ENCODE data around the gene STK11.

DNA sequence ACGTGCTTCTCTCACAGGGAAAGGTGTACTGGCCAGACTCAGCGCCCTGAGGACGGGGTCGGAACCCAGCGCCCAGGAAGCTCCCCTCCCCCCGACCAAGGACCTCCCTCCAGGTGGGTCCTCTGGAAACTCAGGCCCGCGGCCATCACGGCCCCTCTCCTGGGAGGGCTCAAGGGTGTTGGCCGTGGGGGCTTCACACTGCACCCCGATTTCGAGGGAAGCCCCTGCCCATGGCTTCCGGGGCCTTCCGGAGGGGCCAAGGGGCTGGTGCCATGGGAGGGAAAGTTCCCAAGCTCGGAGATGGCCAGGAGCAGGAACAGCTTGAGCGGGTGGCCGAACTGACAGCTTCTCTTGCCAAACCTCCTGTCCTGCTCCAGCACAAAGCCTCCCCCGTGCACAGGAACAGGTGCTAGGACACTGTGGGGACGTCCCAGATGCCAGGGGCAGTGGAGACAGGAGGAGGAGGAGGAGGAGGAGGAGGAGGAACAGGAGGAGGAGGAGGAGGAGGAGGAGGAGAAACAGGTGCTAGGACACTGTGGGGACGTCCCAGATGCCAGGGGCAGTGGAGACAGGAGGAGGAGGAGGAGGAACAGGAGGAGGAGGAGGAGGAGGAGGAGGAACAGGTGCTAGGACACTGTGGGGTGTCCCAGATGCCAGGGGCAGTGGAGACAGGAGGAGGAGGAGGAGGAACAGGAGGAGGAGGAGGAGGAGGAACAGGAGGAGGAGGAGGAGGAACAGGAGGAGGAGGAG is 41.5 kb upstream of the STK11 start:
- no peak for TF ChIP-seq CTCF (IDR thresholded peaks at IDR 0.05)
- TF ChIP-seq ZFX (IDR thresholded peaks at IDR 0.05; ENCODE audit: borderline replicate concordance): no peak

All from 22Rv1 (cell line).